Kidney epithelial cell (primary cell): ENCODE results near the gene D2HGDH. TPM values are rescaled to one million over a fixed set of nuclear protein-coding genes. Genes with fewer than 3 reads are reported as not detected.

Source experiments
- DNase-seq: peaks from one replicate; pipeline ENCODE4 v3.0.0-alpha.2; 2010; ENCODE audit warnings: low read depth
- H3K27me3 ChIP-seq: 2 replicates; pipeline ENCODE4 v1.6.0; 2011; ENCODE audit warnings: low read length; ENCODE audit not compliant: control insufficient read depth, insufficient read depth
- H3K36me3 ChIP-seq: 2 replicates; pipeline ENCODE4 v1.5.1; 2011; ENCODE audit warnings: low read length; ENCODE audit not compliant: control insufficient read depth, insufficient read depth
- H3K4me3 ChIP-seq: 2 replicates; pipeline ENCODE4 v1.5.1; 2011; ENCODE audit warnings: low read depth, mild to moderate bottlenecking, control low read depth, low read length
- total RNA-seq: library from RNA; depleted of rRNA; stranded (reverse); fragments of >200 nt; gene quantifications from 2 replicates; pipeline ENCODE4 v1.2.3, GENCODE V29; 2015
- TF ChIP-seq, protein P1 (sequence below): IDR thresholded peaks from 2 replicates; pipeline ENCODE4 v1.5.1; 2011; ENCODE audit warnings: mild to moderate bottlenecking, moderate library complexity, low read length, control low read depth, inconsistent platforms; ENCODE audit not compliant: insufficient read depth, poor library complexity, severe bottlenecking

The D2HGDH gene
- total RNA-seq, 1 donor from 2014 or later: 16.5 TPM

DNA sequence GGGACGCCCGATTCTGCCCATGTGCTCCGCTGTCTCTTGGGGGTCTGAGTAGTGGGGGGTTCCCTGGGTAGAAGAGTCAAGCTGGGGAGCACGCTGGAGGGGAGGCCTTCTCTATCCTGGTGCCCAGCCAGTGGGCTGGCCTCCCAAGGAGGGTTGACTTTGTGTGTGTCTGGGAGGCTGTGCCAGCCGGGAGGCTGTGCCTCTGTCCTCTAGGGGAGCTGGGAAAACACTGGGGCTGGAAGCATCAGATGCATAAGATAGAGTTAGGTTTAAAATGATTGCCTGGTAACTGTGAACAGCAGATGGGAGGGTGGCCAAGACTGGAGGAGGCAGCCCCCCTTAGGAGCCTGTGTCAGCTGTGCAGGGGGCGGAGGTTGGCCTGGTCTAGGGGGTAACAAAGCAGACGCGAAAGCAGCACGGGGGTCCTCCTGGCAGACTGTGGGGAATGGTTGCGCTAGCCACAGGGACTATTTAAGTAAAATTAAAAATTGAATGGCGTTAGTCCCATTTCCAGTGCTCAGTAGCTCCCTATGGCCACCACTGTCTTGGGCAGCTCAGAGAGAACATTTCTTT is 31.3 kb upstream of the D2HGDH start:
- DNase-seq: no peak
- Histone ChIP-seq H3K4me3 (peak overlapping the region; percentile 61), H3K36me3 (no peaks in the 10 kb centered on the region), H3K27me3 (no peaks in the 10 kb centered on the region)
- TF ChIP-seq, protein P1, sequence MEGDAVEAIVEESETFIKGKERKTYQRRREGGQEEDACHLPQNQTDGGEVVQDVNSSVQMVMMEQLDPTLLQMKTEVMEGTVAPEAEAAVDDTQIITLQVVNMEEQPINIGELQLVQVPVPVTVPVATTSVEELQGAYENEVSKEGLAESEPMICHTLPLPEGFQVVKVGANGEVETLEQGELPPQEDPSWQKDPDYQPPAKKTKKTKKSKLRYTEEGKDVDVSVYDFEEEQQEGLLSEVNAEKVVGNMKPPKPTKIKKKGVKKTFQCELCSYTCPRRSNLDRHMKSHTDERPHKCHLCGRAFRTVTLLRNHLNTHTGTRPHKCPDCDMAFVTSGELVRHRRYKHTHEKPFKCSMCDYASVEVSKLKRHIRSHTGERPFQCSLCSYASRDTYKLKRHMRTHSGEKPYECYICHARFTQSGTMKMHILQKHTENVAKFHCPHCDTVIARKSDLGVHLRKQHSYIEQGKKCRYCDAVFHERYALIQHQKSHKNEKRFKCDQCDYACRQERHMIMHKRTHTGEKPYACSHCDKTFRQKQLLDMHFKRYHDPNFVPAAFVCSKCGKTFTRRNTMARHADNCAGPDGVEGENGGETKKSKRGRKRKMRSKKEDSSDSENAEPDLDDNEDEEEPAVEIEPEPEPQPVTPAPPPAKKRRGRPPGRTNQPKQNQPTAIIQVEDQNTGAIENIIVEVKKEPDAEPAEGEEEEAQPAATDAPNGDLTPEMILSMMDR: no peak

DNA sequence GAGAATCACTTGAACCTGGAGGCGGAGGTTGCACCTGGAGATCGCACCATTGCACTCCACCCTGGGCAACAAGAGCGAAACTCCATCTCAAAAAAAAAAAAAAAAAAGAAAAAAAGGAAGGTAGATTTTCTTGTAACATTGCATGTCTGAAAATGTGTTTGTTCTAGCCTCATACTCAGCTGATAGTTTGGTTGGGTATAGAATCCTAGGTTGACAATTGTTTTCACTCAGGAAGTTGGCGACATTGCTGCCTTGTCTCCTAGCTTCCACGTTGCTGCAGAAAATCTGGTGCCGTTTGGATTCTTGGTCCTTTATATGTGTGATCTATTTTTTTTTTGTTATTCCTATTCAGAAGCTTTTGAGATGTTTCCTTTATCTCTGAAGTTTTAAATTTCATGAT is 27.9 kb upstream of the D2HGDH start:
- peaks cover 2% of the 10 kb centered on the region for H3K36me3 ChIP-seq

DNA sequence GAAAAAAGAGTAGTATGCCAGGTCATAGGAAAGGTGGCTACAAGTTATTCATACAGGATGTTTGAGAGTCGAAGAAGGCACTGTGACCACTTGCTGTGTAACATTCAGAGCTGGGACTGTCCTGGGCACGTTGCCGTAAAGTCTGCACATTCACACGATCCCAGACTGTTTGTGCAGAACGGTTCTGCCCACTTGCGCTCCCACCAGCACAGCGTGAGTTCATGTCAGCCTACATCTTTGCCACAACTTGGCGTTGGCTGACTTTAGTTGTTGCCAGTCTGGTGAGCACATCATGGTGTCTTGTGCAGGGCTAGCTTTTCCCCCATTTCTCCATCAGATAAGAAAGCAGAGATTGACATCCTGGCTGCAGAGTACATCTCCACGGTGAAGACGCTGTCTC is 25.6 kb upstream of the D2HGDH start:
- TF ChIP-seq, protein P1: no peak
- DNase-seq: no peak
- Histone ChIP-seq H3K36me3 (peaks cover 2% of the 10 kb centered on the region), H3K27me3 (no peaks in the 10 kb centered on the region), H3K4me3 (no peak overlapping the region)

More for the DNA sequence above, 27.9 kb upstream of the D2HGDH start:
- TF ChIP-seq, protein P1: no peak
- no peak overlapping the region for H3K4me3 ChIP-seq
- H3K27me3 ChIP-seq: no peaks in the 10 kb centered on the region
- DNase-seq: no peak

DNA sequence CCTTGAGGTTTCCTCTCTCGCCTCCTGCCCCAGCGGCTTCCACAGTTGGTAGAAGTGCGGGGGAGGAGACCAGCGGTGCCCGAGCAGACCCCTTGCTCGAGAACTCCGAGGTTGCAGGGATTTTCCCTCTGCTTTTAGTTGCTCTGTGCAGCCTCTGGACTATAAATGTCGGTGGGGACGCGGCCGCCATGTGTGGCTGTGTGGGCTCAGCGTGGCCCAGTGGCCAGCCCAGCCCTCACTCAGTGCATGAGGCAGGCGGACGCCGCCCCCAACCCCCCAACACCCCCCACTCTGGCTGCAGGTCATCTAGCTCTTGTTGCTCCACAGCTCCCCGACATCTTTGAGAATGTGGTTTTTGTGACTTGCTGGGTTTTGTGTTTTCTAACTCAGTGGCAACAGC is 15.3 kb upstream of the D2HGDH start:
- DNase-seq: no peak
- Histone ChIP-seq H3K27me3 (no peaks in the 10 kb centered on the region), H3K36me3 (no peaks in the 10 kb centered on the region), H3K4me3 (no peak overlapping the region)
- TF ChIP-seq, protein P1: no peak

DNA sequence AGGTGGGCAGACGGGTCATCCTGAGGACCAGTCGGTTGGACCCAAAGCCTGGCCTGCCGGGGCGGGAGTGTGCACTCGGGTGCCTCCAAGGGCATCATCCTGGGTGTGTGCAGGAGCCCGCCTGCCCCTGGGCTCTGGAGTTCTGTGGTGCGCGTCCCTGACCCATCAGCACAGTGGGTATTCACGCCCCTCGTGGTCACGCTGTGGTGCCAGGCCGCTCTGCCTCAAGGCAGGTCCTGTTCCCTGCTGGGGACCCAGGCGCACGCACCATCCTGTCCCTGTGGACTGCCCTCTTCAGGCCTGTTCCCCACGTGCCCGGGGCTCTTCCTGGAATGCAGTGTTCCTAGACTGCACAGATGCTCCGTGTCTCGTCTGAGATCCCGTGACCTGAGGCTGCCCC is 14.3 kb upstream of the D2HGDH start:
- Histone ChIP-seq H3K36me3 (no peaks in the 10 kb centered on the region), H3K4me3 (no peak overlapping the region), H3K27me3 (no peaks in the 10 kb centered on the region)
- TF ChIP-seq, protein P1: no peak
- no peak for DNase-seq

DNA sequence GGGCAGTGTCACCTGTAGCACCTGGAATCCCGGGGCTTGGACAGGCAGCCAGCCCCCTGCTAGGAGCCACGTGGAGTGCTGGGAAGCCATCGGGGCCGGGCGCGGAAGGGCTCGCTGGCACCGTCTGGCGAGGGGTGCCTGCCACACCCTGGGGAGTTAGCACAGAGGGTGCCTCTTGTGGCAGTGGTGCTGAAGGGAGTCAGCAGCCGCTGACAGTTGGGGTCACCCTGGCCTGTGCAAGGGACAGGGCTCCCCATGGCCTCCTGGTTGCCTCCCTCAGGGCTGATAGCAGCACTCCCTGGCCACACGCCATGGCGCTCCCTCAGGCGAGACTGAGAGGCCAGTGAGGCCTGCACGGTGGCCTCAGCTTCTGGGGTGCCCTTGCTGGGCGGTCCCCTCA is 13.9 kb upstream of the D2HGDH start:
- Histone ChIP-seq H3K4me3 (no peak overlapping the region), H3K27me3 (no peaks in the 10 kb centered on the region), H3K36me3 (peaks cover under 1% of the 10 kb centered on the region)
- no peak for DNase-seq
- TF ChIP-seq, protein P1: no peak
